ENCODE data around the gene CLCN7.

Gene CLCN7

DNA sequence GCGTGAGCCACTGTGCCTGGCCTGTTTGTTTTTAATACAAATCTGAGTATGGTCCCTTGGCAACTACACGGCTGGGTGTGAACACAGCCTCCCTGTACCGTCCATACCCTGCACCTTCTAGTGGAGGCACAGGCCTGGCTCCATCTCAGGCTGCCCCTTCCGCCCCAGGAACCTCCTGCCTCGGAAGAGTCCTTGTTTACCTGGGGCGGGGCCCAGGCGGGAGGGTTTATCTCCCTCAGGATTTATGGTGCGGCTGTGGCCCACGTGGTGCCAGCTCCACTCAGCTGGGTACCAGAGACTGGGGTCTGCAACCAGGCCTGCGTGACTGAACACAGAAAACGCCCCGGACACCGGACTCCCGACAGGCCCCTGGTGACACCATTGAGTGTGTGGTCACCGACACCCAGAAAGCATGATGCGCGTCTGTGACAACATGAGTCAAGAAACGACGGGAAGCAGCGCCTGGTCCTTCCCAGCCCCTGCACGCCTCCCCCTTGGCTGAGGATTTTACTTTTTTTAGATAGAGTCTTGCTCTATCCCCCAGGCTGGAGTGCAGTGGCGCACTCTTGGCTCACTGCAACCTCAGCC lies 79.3 kb downstream of the CLCN7 start:
- DNase-seq = no peak

All from NCI-H526 treated with DMSO at 0.1 percent for 48 hours (cell line).